Activated CD4-positive, CD25-positive, alpha-beta regulatory T cell treated with anti-CD3 and anti-CD28 coated beads, Interleukin-2, amount 50 U/mL, for 24 hours (primary cell): ENCODE measurements around the gene IFT172.
A peak's percentile ranks its signal among the peaks of the same experiment; 100 is the strongest.
"Not testable (repeated sequence)": the region's sequence is repeated elsewhere in the genome, so short reads cannot be mapped to it uniquely, and the experiment has no call there.

Source experiments
- ATAC-seq, 2 donors: fragments of 150-1000 bp; cut with Tn5 transposase; one replicate each; pipeline ENCODE4 v1.10.0; 2021; ENCODE audit warnings: mild to moderate bottlenecking in 1 of 2, moderate library complexity in 1 of 2

IFT172 gene

GRCh38 chr2:27425039-27425438 lies 64.5 kb downstream of the IFT172 start:
- ATAC-seq = not testable (repeated sequence)

DNA sequence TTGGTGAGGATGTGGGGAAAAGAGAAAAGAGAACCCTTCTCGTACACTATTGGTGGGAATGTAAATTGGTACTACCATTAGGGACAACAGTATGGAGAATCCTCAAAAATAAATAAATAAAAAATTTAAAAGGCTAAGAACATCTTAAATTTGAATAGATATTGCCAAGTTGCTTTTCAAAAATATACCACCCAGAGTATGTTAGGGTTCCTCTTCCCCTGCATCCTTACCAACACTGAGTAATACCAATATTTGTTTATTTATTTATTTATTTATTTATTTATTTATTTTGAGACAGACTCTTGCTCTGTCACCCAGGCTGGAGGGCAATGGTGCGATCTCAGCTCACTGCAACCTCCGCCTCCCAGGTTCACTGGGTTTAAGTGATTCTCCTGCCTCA lies 66.6 kb downstream of the IFT172 start:
- ATAC-seq = no peak

- ATAC-seq = no peak
Measured at GRCh38 chr2:27421660-27422250, 67.8 kb downstream of the IFT172 start.

- ATAC-seq = no peak
Measured at GRCh38 chr2:27420996-27421395, 68.5 kb downstream of the IFT172 start.

DNA sequence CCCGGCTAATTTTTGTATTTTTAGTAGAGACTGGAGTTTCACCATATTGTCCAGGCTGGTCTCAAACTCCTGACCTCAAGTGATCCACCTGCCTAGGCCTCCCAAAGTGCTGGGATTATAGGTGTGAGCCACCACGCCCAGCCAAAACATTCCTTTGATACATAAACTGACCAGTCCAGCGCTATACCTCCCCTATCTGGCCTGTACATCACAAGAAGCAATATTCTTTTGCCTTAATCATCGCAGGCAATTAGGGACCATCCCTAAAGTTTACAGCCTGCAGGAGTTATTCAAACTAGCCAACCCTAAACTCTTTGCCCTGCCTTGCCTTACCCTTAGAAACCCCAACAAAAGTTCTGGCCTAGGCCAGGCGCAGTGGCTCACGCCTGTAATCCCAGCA lies 73.4 kb downstream of the IFT172 start:
- no peak for ATAC-seq

DNA sequence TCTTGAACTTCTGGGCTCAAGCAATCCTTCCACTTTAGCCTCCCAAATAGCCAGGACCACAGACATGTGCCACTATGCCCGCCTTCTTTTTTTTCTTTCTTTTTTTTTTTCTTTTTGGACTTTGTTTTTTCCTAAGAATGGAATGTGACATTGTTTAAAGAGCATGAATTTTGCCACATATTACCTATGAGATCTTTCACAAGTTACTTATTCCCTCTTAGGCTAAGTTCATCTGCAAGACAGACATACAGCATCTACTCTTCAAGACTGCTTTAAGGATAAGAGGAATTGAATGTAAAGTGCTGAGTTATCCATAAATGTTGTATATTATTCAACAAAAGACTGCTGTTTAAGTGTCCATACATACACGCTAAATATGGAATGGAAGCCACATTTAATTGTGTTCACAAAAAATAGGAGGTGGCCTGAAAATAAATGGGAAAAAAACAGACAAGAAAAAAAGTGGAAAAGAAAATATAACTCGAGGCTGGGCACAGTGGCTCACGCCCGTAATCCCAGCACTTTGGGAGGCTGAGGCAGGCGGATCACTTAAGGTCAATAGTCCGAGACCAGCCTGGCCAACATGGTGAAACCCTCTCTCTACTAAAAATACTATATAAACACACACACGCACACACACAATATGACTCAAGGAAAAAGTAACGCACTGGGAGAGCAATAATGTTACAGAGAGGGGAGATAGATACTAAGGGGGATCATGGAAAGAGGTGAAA lies 77.0 kb downstream of the IFT172 start:
- ATAC-seq = no peak

- ATAC-seq = peak; percentile 97 to 98
Measured at GRCh38 chr2:27409321-27410073, 80.0 kb downstream of the IFT172 start, which contains the start of gene PPM1G. Gene PPM1G, minus strand, starts transcription at chr2:27409591. Its CDS starts 169 bp downstream, at chr2:27409422.

- ATAC-seq = peak; percentile 7 to 14
Measured at GRCh38 chr2:27408601-27409320, 80.8 kb downstream of the IFT172 start.

GRCh38 chr2:27407798-27408491 lies 81.6 kb downstream of the IFT172 start:
- ATAC-seq = no peak

GRCh38 chr2:27400348-27401135 lies 89.0 kb downstream of the IFT172 start:
- ATAC-seq = no peak

DNA sequence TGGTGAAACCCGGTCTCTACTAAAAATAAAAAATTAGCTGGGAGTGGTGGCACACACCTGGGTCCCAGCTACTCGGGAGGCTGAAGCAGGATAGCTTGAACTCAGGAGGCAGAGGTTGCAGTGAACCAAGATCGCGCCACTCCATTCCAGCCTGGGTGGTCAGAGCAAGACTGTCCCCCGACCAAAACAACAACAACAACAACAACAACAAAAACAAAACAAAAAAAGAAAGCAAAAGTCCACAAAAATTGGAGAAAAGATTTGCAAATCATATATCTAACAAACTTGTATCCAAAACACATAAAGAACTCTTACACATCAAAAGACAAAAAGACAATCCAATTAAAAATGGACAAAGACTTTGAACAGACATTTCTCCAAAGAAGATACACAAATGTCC lies 90.6 kb downstream of the IFT172 start:
- ATAC-seq = no peak
